HG03442 (cell line): ENCODE data around the gene GRSF1.
"Not testable (repeated sequence)": the region's sequence is repeated elsewhere in the genome, so short reads cannot be mapped to it uniquely, and the experiment has no call there.

Source experiments
- ATAC-seq: cut with Tn5 transposase; IDR thresholded peaks from one replicate; pipeline ENCODE4 v1.9.1; 2021; ENCODE audit warnings: mild to moderate bottlenecking, moderate library complexity; ENCODE audit not compliant: unreplicated experiment

The GRSF1 gene

DNA sequence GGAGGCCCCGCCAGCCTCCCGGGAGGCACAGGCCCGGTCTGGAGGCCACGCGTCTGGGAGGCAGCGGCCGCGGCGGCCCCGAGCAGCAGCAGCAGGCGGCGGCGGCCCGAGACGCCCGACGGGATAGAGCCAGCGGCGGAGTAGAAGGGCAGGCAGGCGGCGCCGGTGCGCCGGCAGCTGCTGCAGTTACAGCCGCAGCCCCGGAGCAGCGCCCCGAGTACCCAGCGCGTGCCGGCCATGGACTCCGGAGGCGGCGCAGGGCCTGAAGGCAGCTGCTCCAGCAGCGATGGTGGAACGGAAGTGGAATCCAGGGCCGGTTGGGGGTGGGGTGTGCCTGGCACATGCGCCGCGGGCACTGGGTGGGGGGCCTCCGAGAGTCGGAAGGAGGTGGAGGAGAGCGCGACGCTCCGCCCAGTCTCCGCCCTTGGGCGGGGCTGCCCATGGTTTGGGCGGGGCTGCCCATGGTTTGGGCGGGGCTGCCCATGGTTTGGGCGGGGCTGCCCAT, at the start of gene GRSF1:
TSS of gene GRSF1 (minus strand) at position 302 of the 505 bp plus-strand sequence. CDS start at position 239, 63 bp downstream.
- peak; percentile 58 for ATAC-seq

DNA sequence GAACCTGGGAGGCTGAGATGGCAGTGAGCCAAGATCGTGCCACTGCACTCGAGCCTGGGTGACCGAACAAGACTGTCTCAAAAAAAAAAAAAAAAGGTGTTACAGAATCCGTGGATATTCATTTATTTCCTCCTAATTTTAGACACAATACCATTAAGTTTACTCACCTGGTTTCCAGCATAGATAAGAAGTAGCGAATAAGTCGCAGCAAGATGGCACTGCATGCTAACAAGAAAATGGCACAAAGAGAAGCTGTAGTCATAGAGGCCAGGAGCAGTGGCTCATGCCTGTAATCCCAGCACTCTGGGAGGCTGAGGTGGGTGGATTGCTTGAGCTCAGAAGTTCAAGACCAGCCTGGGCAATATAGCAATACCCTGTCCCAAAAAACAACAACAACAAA, 45.5 kb upstream of the GRSF1 start:
- ATAC-seq = no peak

- no peak for ATAC-seq
Observed at GRCh38 chr4:70880739-70881138, 41.0 kb upstream of the GRSF1 start.

- ATAC-seq = no peak
Observed at GRCh38 chr4:70877556-70877955, 37.9 kb upstream of the GRSF1 start.

- peak; percentile 68 for ATAC-seq
Observed at GRCh38 chr4:70874268-70875156, 34.8 kb upstream of the GRSF1 start.

DNA sequence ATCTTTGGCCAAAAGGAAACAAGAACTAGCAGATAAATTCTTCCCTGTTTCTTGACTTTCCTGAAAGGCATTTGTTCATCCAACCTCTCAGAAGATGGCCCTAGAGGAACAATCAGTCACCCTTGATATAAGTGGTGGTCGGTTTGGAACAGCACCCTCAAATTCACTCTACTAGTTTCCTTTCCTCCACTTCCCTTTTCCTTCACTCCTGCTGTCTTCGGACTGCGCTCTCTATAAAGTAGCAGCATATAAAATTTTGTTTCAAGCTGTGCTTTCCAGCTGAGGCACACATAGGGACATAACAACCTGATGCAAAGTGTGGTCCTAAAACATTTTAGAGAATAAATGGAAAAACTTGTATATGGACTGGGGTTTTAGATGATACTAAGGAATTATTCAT, 33.5 kb upstream of the GRSF1 start:
- ATAC-seq = no peak

GRCh38 chr4:70868778-70869177, 29.1 kb upstream of the GRSF1 start:
- ATAC-seq = no peak

DNA sequence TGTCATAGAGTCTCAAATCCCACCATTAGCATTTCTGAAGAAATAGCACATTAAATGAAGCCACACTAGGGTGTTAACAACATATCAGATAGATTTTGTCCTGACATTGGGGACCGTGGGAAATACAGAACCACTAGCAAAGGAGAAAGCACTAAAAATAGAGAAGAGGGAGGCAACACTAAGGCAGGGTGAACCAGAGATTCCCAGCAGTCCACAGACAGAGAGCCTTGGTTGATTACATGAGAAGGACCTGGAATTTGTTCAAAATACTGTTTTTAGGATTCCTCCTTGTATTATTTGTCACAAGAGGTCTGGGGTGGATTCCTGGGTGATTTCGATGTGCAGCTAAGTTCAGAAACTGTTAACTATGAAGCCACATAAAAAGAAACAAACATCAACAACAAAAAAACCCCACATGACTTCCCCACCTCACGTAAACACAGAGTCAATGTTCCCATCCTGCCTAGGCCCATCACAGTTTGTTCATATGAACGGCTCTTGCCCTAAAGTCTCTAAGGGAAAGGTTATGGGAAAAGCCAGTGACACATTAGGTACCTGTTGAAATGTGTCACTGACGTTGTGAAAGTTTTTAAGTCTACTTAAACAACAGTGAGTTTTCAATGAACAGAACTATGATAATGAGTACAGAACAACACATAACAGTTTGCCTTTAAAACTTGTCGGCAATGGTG, 23.6 kb upstream of the GRSF1 start:
- ATAC-seq = peak; percentile 83

DNA sequence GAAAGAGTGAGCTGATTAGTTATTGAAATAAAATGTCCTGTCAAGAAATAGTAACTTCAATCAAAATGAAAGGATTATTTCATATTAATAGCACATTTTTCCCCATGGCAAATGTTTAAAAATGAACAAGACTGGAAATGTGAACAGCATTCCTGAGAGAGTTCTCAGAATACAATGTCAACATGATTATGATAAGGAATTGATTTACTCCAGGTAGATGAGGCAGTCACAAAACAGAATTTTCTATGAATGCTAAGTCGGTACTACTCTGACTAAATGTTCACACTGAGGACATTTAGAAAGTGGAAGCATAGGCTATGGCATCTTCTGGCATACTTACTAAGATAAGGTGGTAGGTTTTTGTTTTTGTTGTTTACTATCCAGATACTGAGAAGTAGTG, 19.4 kb upstream of the GRSF1 start:
- no peak for ATAC-seq

- no peak for ATAC-seq
Observed at GRCh38 chr4:70858454-70858853, 18.8 kb upstream of the GRSF1 start.

GRCh38 chr4:70855464-70855863, 15.8 kb upstream of the GRSF1 start:
- no peak for ATAC-seq

DNA sequence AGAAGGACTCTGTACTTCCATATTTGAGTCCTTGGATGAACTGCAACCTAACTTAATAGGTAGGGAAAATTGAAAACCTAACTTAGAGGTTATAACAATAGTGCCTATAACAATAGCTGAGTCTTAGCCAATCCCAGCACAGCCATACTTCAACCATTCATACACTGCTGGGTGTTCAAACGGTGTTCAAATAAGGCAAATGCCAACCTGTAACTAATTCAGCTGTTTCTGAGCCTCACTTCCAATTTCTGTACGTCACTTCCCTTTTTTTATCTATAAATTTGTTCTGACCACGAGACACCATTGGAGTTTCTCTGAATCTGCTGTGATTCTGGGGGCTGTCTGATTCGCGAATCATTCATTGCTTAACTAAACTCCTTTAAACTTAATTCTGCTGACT, 9.6 kb upstream of the GRSF1 start:
- no peak for ATAC-seq

DNA sequence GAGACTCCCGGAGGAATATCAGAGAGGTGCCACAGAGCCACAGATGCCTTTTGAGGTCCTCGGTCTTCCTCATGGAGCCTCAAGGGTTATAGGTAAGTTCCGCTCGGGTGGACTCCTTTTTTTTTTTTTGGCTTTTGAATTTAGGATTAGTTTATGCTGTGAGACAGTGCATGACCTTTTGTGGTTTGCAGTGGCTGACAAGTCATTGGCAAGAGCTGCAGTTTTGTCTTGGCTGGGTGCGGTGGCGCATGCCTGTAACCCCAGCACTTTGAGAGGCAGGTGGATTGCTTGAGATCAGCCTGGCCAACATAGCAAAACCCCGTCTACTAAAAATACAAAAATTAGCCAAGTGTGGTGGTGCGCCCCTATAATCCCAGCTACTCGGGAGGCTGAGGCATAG, 4.5 kb upstream of the GRSF1 start:
- ATAC-seq = peak; percentile 25

GRCh38 chr4:70842761-70843435, 3.2 kb upstream of the GRSF1 start:
- peak; percentile 33 for ATAC-seq

DNA sequence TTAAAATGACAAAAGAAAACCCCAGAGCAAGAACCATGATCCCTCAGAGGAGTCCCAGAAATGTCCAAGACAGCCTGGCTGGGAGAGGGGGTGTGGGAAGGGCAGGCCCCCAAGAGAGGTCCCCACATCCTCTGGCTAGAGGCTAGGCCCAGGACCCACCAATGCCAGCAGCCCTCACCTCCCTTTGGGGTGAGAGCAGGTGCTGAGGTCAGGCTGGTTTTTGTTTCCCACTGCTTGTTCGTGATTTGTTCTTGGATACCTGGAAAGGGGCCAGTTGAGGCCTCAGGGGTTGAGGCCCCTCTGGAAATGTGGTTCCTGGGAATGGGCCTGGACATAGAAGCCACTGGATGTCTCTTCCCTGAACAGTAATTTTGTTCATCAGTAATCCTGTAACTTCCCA, 2.3 kb upstream of the GRSF1 start:
- ATAC-seq = no peak

DNA sequence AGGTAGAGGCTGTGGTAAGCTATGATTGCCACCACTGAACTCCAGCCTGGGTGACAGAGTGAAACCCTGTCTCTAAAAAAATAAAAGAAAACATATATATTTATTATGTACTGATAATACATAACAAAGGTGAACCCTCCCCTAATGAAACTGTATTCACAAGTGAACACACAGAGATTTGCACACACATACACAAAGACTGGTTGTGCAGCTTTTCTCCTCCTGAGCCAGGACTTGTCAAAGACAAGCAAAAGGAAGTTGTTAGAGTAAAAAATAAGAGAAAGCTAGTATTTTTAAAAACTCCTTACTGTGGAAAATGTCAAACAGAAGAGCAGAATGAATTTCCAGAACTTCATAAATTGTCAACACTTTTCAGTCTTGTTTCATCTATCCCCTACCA, 1.5 kb upstream of the GRSF1 start:
- no peak for ATAC-seq

GRCh38 chr4:70840631-70841030, 941 bp upstream of the GRSF1 start:
- ATAC-seq = not testable (repeated sequence)

GRCh38 chr4:70840137-70840536, 447 bp upstream of the GRSF1 start:
- ATAC-seq = not testable (repeated sequence)

DNA sequence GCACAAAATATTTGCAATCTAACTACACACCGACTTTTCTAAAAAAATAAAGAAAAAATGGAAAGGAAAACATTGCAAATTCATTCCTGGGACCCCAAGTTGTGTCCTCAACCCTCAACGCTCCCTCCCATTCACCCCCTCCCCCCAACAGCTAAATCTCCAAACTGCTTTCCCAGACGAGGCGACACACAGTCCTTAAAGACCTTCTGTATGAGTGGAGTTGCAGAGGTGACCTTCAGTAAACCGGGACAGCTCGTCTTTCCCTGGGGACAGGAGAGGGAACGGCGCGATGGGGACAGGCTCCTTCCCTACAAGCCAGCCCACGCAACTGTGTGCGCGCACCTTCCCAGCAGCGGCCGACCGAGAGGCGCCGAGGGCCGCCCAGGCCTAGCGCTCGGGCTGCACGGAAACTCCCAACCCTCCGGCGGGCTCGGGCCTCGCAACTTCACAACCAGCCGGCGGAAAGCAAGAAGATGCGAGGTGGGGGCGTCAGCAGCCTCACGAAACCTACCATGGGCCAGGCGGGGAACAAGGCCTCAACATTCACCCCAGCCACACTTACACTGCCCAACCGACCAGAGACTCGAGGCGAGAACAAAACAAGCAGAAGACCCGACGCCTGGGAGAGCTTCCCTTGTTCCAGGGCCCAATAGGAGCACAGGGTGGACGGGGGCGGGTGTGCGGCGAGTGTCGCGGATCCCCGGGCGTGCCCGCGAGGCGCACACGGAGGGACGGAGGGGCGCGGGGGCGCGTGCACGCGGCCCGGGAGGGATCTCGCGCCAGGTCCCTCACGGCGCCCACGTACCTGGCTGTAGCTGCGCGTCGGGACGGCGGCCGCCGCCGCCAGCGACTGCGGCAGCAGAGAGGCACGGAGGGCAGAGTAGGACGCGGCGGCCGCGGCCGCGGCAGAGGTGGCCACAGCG, 763 bp downstream of the GRSF1 start:
- ATAC-seq = peak; percentile 47

DNA sequence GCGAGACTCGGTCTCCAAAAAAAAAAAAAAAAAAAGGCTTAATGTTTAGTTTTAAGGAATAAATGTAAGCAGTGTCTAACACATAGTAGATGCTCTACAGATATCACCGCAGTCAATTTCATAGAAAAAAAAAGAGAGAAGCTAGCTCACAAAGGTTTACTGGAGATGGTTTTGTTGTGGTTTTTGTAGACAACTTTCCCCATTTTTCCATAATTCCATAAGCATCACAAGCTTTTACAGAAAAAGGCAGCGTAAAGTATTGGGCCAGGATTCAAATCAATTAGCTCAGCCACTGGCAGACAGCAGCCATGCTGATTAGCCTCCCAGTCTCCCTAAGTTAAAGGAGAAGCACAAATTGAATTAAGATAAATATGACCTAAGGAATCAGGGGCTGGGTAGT, 1.5 kb downstream of the GRSF1 start:
- no peak for ATAC-seq
